ENCODE data around the gene NOLC1.

- TF ChIP-seq POLR2A (IDR thresholded peaks at IDR 0.05; ENCODE audit: low read length) (no peak), GATA1 (IDR thresholded peaks at IDR 0.05; ENCODE audit: low read depth, low read length) (no peak)
These were observed 10.5 kb upstream of the NOLC1 start for GRCh38 chr10:102141583-102142107.
